H9 (cell line): ENCODE results near the gene FCHSD2. TPM values are rescaled to one million over a fixed set of nuclear protein-coding genes. Genes with fewer than 3 reads are reported as not detected.

Experiments used
- DNase-seq: peaks from one replicate; pipeline ENCODE4 v3.0.0-alpha.2; 2017
- H2AFZ ChIP-seq: one replicate; pipeline ENCODE4 v1.6.1; 2013; ENCODE audit warnings: mild to moderate bottlenecking, low read length, control low read depth, moderate library complexity
- H2AK5ac ChIP-seq: 2 replicates; pipeline ENCODE4 v1.6.1; 2013; ENCODE audit warnings: low read length, control low read depth, mixed read lengths; ENCODE audit not compliant: insufficient read length
- H2BK120ac ChIP-seq: one replicate; pipeline ENCODE4 v1.6.1; 2013; ENCODE audit warnings: low read depth, mild to moderate bottlenecking, low read length, control low read depth, inconsistent platforms; ENCODE audit not compliant: poor library complexity, severe bottlenecking
- H2BK12ac ChIP-seq: 2 replicates; pipeline ENCODE4 v1.6.1; 2013; ENCODE audit warnings: low read length, control low read depth, mixed read lengths, low read depth; ENCODE audit not compliant: insufficient read length
- H2BK15ac ChIP-seq: 2 replicates; pipeline ENCODE4 v1.6.1; 2013; ENCODE audit warnings: low read depth, low read length, control low read depth
- H2BK20ac ChIP-seq: one replicate; pipeline ENCODE4 v1.6.1; 2013; ENCODE audit warnings: low read depth, mild to moderate bottlenecking, low read length, control low read depth, inconsistent platforms; ENCODE audit not compliant: poor library complexity, severe bottlenecking
- H2BK5ac ChIP-seq: 2 replicates; pipeline ENCODE4 v1.6.1; 2013; ENCODE audit warnings: low read length, control low read depth, mixed read lengths; ENCODE audit not compliant: insufficient read length
- H3K14ac ChIP-seq: 2 replicates; pipeline ENCODE4 v1.6.1; 2013; ENCODE audit warnings: low read length, control low read depth; ENCODE audit not compliant: insufficient read depth
- H3K18ac ChIP-seq: 2 replicates; pipeline ENCODE4 v1.6.1; 2013; ENCODE audit warnings: low read depth, mild to moderate bottlenecking, mixed read lengths, low read length, control low read depth; ENCODE audit not compliant: insufficient read length
- H3K23ac ChIP-seq: 2 replicates; pipeline ENCODE4 v1.6.1; 2013; ENCODE audit warnings: low read length, control low read depth, mixed read lengths, low read depth; ENCODE audit not compliant: insufficient read length
- H3K23me2 ChIP-seq: 2 replicates; pipeline ENCODE4 v1.6.1; 2013; ENCODE audit warnings: low read depth, mild to moderate bottlenecking, mixed read lengths, low read length, control low read depth; ENCODE audit not compliant: insufficient read length, poor library complexity, severe bottlenecking
- H3K27ac ChIP-seq: 2 replicates; pipeline ENCODE4 v1.5.1; 2013; ENCODE audit warnings: low read length, control low read depth, mixed read lengths, low read depth; ENCODE audit not compliant: insufficient read length
- H3K27me3 ChIP-seq: 2 replicates; pipeline ENCODE4 v1.6.1; 2013; ENCODE audit warnings: low read length, control low read depth, inconsistent platforms; ENCODE audit not compliant: insufficient read depth
- H3K4ac ChIP-seq: 2 replicates; pipeline ENCODE4 v1.6.1; 2013; ENCODE audit warnings: low read depth, mild to moderate bottlenecking, control low read depth, inconsistent platforms, low read length, moderate library complexity
- H3K4me1 ChIP-seq: 2 replicates; pipeline ENCODE4 v1.6.1; 2013; ENCODE audit warnings: low read length, control low read depth, inconsistent platforms; ENCODE audit not compliant: insufficient read depth
- H3K4me2 ChIP-seq: 2 replicates; pipeline ENCODE4 v1.6.1; 2013; ENCODE audit warnings: low read length, control low read depth, mixed read lengths; ENCODE audit not compliant: insufficient read length, insufficient read depth
- H3K56ac ChIP-seq: 2 replicates; pipeline ENCODE4 v1.6.1; 2013; ENCODE audit warnings: low read depth, mild to moderate bottlenecking, mixed read lengths, low read length, control low read depth; ENCODE audit not compliant: insufficient read length
- H3K79me1 ChIP-seq: 2 replicates; pipeline ENCODE4 v1.6.1; 2013; ENCODE audit warnings: low read depth, mild to moderate bottlenecking, moderate library complexity, low read length, control low read depth, inconsistent platforms; ENCODE audit not compliant: insufficient read depth, poor library complexity, severe bottlenecking
- H3K79me2 ChIP-seq: 2 replicates; pipeline ENCODE4 v1.6.1; 2013; ENCODE audit warnings: low read length, control low read depth, inconsistent platforms; ENCODE audit not compliant: insufficient read depth
- H3K9ac ChIP-seq: 2 replicates; pipeline ENCODE4 v1.6.1; 2013; ENCODE audit warnings: low read length, control low read depth, mixed read lengths; ENCODE audit not compliant: insufficient read length; ENCODE audit errors: extremely low read depth
- H3K9me3 ChIP-seq: one replicate; pipeline ENCODE4 v1.6.1; 2013; ENCODE audit warnings: low read depth, low read length, inconsistent platforms; ENCODE audit not compliant: control insufficient read depth
- H3T11ph ChIP-seq: one replicate; pipeline ENCODE4 v1.6.1; 2013; ENCODE audit warnings: mild to moderate bottlenecking, low read length, control low read depth, inconsistent platforms
- H4K20me1 ChIP-seq: one replicate; pipeline ENCODE4 v1.6.1; 2013; ENCODE audit not compliant: control insufficient read depth, insufficient read length, insufficient read depth
- H4K5ac ChIP-seq: 2 replicates; pipeline ENCODE4 v1.6.1; 2013; ENCODE audit warnings: low read depth, mild to moderate bottlenecking, mixed read lengths, low read length, control low read depth; ENCODE audit not compliant: insufficient read length
- H4K8ac ChIP-seq: replicated peaks from 2 replicates; pipeline ENCODE4 v1.6.1; 2013; ENCODE audit warnings: low read length, control low read depth, mixed read lengths, low read depth; ENCODE audit not compliant: insufficient read length
- H4K91ac ChIP-seq: 2 replicates; pipeline ENCODE4 v1.6.1; 2013; ENCODE audit warnings: low read depth, mild to moderate bottlenecking, moderate library complexity, mixed read lengths, low read length, control low read depth; ENCODE audit not compliant: insufficient read length
- H3K27ac Mint-ChIP-seq, 3 experiments: 2 replicates in 2 of 3; 3 replicates in 1 of 3; pipeline ENCODE4 v1.8.0; 2020 to 2021; ENCODE audit warnings: mixed read lengths in 3 of 3, mild to moderate bottlenecking in 1 of 3, moderate library complexity in 1 of 3
- H3K27me3 Mint-ChIP-seq: 2 replicates; pipeline ENCODE4 v1.8.0; 2021; ENCODE audit warnings: low read depth, mild to moderate bottlenecking, moderate library complexity, mixed read lengths
- H3K36me3 Mint-ChIP-seq, 3 experiments: 2 replicates in 2 of 3; 3 replicates in 1 of 3; pipeline ENCODE4 v1.8.0; 2020 to 2021; ENCODE audit warnings: low read depth in 3 of 3, mixed read lengths in 3 of 3; ENCODE audit not compliant: insufficient read depth in 1 of 3
- H3K4me1 Mint-ChIP-seq, 2 experiments: 2 replicates each; pipeline ENCODE4 v1.8.0; 2020; ENCODE audit warnings: mixed read lengths in 2 of 2
- H3K4me3 Mint-ChIP-seq, 2 experiments: 2 replicates in 1 of 2; 3 replicates in 1 of 2; pipeline ENCODE4 v1.8.0; 2020 to 2021; ENCODE audit warnings: mild to moderate bottlenecking in 2 of 2, mixed read lengths in 2 of 2, moderate library complexity in 1 of 2
- H3K9me3 Mint-ChIP-seq, 2 experiments: 2 replicates in 1 of 2; 3 replicates in 1 of 2; pipeline ENCODE4 v1.8.0; 2020; ENCODE audit warnings: mild to moderate bottlenecking in 2 of 2, mixed read lengths in 2 of 2, moderate library complexity in 1 of 2
- CTCF ChIP-seq: fragments of 200-600 bp; sonication (generic); conservative IDR thresholded peaks from 3 replicates; pipeline ENCODE4 v1.8.0; 2021; ENCODE audit warnings: antibody characterized with exemption, mild to moderate bottlenecking
- WGBS: extraction: QIAGEN DNeasy Blood & Tissue Kit; methylation state at CpG from one replicate; pipeline ENCODE4 v1.1.7; 2013; ENCODE audit warnings: missing lambda C conversion rate, low lambda C conversion rate, mixed read lengths; ENCODE audit not compliant: insufficient read length; ENCODE audit errors: extremely low coverage; 5-methylcytosine and 5-hydroxymethylcytosine counted together
- total RNA-seq: library from RNA; stranded (reverse); gene quantifications from 2 replicates; pipeline ENCODE4 v1.2.1, GENCODE V29; 2021

FCHSD2 gene
- total RNA-seq, 1 experiment from 2014 or later, result 17.8 TPM

- Histone ChIP-seq H3K4me2 (no peak overlapping the region), H3K4me1 (no peaks in the 10 kb centered on the region), H3K18ac (no peak overlapping the region), H2BK120ac (no peak overlapping the region), H4K91ac (no peak overlapping the region), H4K20me1 (no peaks in the 10 kb centered on the region), H3K14ac (no peak overlapping the region), H3K79me1 (no peaks in the 10 kb centered on the region), H2BK5ac (no peak overlapping the region), H3K27me3 (no peaks in the 10 kb centered on the region), H3K56ac (no peak overlapping the region), H3K9ac (no peak overlapping the region), H3K79me2 (no peaks in the 10 kb centered on the region), H4K5ac (no peak overlapping the region), H3K23ac (no peak overlapping the region), H3K9me3 (no peaks in the 10 kb centered on the region), H3K23me2 (no peaks in the 10 kb centered on the region), H2BK20ac (no peak overlapping the region), H2AK5ac (no peak overlapping the region), H2BK12ac (no peak overlapping the region), H3K4ac (no peak overlapping the region), H2BK15ac (no peak overlapping the region), H3K27ac (no peak overlapping the region), H3T11ph (no peak overlapping the region), H4K8ac (no peak overlapping the region), H2AFZ (no peak overlapping the region)
- DNase-seq, result no peak
- no peak overlapping the region for H3K27ac Mint-ChIP-seq
- H3K27me3 Mint-ChIP-seq, result no peaks in the 10 kb centered on the region; the same call in 1 of the 2 replicates
- H3K4me1 Mint-ChIP-seq, result no peaks in the 10 kb centered on the region
- TF ChIP-seq CTCF, result no peak
- no peak overlapping the region for H3K4me3 Mint-ChIP-seq
- no CpG with 5 or more reads among the region's 6 CpGs for WGBS
- H3K9me3 Mint-ChIP-seq, result peaks cover under 1 to 4% of the 10 kb centered on the region in 2 experiments; a peak in 3 of 5 replicates
- peaks cover 3 to 11% (median 4%) of the 10 kb centered on the region in 3 experiments; a peak in 5 of 7 replicates for H3K36me3 Mint-ChIP-seq
These were observed 170.7 kb downstream of the FCHSD2 start for GRCh38 chr11:72971192-72971967.
